Kidney epithelial cell (primary cell): Measurements from ENCODE around the gene GFRA1. TPM values are rescaled to one million over a fixed set of nuclear protein-coding genes. Genes with fewer than 3 reads are reported as not detected.

Experiments
- DNase-seq: peaks from one replicate; pipeline ENCODE4 v3.0.0-alpha.2; 2010; ENCODE audit warnings: low read depth
- H3K27me3 ChIP-seq: 2 replicates; pipeline ENCODE4 v1.6.0; 2011; ENCODE audit warnings: low read length; ENCODE audit not compliant: control insufficient read depth, insufficient read depth
- H3K36me3 ChIP-seq: 2 replicates; pipeline ENCODE4 v1.5.1; 2011; ENCODE audit warnings: low read length; ENCODE audit not compliant: control insufficient read depth, insufficient read depth
- H3K4me3 ChIP-seq: 2 replicates; pipeline ENCODE4 v1.5.1; 2011; ENCODE audit warnings: low read depth, mild to moderate bottlenecking, control low read depth, low read length
- CTCF ChIP-seq: IDR thresholded peaks from 2 replicates; pipeline ENCODE4 v1.5.1; 2011; ENCODE audit warnings: mild to moderate bottlenecking, moderate library complexity, low read length, control low read depth, inconsistent platforms; ENCODE audit not compliant: insufficient read depth, poor library complexity, severe bottlenecking
- total RNA-seq: library from RNA; depleted of rRNA; stranded (reverse); fragments of >200 nt; gene quantifications from 2 replicates; pipeline ENCODE4 v1.2.3, GENCODE V29; 2015

GFRA1 gene
- total RNA-seq, 1 donor from 2014 or later = 1.6 TPM

- no peak for TF ChIP-seq CTCF
- Histone ChIP-seq H3K27me3 (no peaks in the 10 kb centered on the region), H3K4me3 (no peak overlapping the region), H3K36me3 (no peaks in the 10 kb centered on the region)
- DNase-seq = no peak
Measured at GRCh38 chr10:116241642-116242410, 31.2 kb downstream of the GFRA1 start.

GRCh38 chr10:116241085-116241484 lies 31.9 kb downstream of the GFRA1 start:
- Histone ChIP-seq H3K4me3 (no peak overlapping the region), H3K36me3 (no peaks in the 10 kb centered on the region), H3K27me3 (no peaks in the 10 kb centered on the region)
- no peak for DNase-seq
- no peak for TF ChIP-seq CTCF

GRCh38 chr10:116240157-116240950 lies 32.7 kb downstream of the GFRA1 start:
- no peak for TF ChIP-seq CTCF
- H3K36me3 ChIP-seq = no peaks in the 10 kb centered on the region
- no peak for DNase-seq

GRCh38 chr10:116239229-116239628 lies 33.8 kb downstream of the GFRA1 start:
- no peak for TF ChIP-seq CTCF
- no peak for DNase-seq
- Histone ChIP-seq H3K36me3 (no peaks in the 10 kb centered on the region), H3K27me3 (no peaks in the 10 kb centered on the region), H3K4me3 (no peak overlapping the region)

More at GRCh38 chr10:116240157-116240950, 32.7 kb downstream of the GFRA1 start:
- Histone ChIP-seq H3K27me3 (no peaks in the 10 kb centered on the region), H3K4me3 (no peak overlapping the region)

- no peak overlapping the region for H3K4me3 ChIP-seq
- no peaks in the 10 kb centered on the region for H3K36me3 ChIP-seq
- TF ChIP-seq CTCF = no peak
- no peak for DNase-seq
- H3K27me3 ChIP-seq = no peaks in the 10 kb centered on the region
Measured at GRCh38 chr10:116237970-116238369, 35.0 kb downstream of the GFRA1 start.
